ENCODE data around the gene OXGR1. TPM values are rescaled to one million over a fixed set of nuclear protein-coding genes. Genes with fewer than 3 reads are reported as not detected.
A peak's percentile ranks its signal among the peaks of the same experiment; 100 is the strongest.
"Not testable (repeated sequence)": the region's sequence is repeated elsewhere in the genome, so short reads cannot be mapped to it uniquely, and the experiment has no call there.

OXGR1 gene
- total and polyA plus RNA-seq, 9 donors, result 0.24 to 1.1 (median 0.60) TPM

- no peak for DNase-seq
- no CpG with 5 or more reads among the region's 4 CpGs for WGBS (ENCODE audit: insufficient coverage)
- no peaks in the 10 kb centered on the region for H3K36me3 ChIP-seq (ENCODE audit: control insufficient read depth, insufficient read depth, low read length)
- H3K4me1 ChIP-seq (ENCODE audit: control insufficient read depth, insufficient read depth, low read length), result peaks cover 10% of the 10 kb centered on the region
- H3K9me3 ChIP-seq (replicated peaks; ENCODE audit: control insufficient read depth, low read depth, low read length), result no peaks in the 10 kb centered on the region
- no peak overlapping the region for H3K4me3 ChIP-seq (ENCODE audit: low read length)
- H3K27me3 ChIP-seq (ENCODE audit: control insufficient read depth, insufficient read depth, low read length), result peaks cover 16% of the 10 kb centered on the region
- H3K27ac ChIP-seq (ENCODE audit: low read length), result no peak overlapping the region
Observed at GRCh38 chr13:96996107-96996506, 1.8 kb upstream of the OXGR1 start.

- Histone ChIP-seq H3K4me1 (ENCODE audit: control insufficient read depth, insufficient read depth, low read length) (peaks cover 10% of the 10 kb centered on the region), H3K27me3 (ENCODE audit: control insufficient read depth, insufficient read depth, low read length) (peaks cover 16% of the 10 kb centered on the region), H3K36me3 (ENCODE audit: control insufficient read depth, insufficient read depth, low read length) (no peaks in the 10 kb centered on the region), H3K4me3 (ENCODE audit: low read length) (peak overlapping the region; percentile 58), H3K27ac (ENCODE audit: low read length) (no peak overlapping the region), H3K9me3 (replicated peaks; ENCODE audit: control insufficient read depth, low read depth, low read length) (no peaks in the 10 kb centered on the region)
- no peak for DNase-seq
- WGBS (ENCODE audit: insufficient coverage), result 80% methylated on average over 1 of the region's 10 CpGs
Observed at GRCh38 chr13:96994858-96995243, 575 bp upstream of the OXGR1 start.

GRCh38 chr13:96993634-96994016 is 651 bp downstream of the OXGR1 start:
- Histone ChIP-seq H3K4me3 (ENCODE audit: low read length) (peak overlapping the region; percentile 58), H3K9me3 (replicated peaks; ENCODE audit: control insufficient read depth, low read depth, low read length) (no peaks in the 10 kb centered on the region), H3K4me1 (ENCODE audit: control insufficient read depth, insufficient read depth, low read length) (peaks cover 10% of the 10 kb centered on the region), H3K27ac (ENCODE audit: low read length) (no peak overlapping the region), H3K36me3 (ENCODE audit: control insufficient read depth, insufficient read depth, low read length) (no peaks in the 10 kb centered on the region), H3K27me3 (ENCODE audit: control insufficient read depth, insufficient read depth, low read length) (peaks cover 16% of the 10 kb centered on the region)
- DNase-seq, result peak; percentile 82
- no CpG with 5 or more reads among the region's 8 CpGs for WGBS (ENCODE audit: insufficient coverage)

- no peaks in the 10 kb centered on the region for H3K36me3 ChIP-seq (ENCODE audit: control insufficient read depth, insufficient read depth, low read length)
- peaks cover 16% of the 10 kb centered on the region for H3K27me3 ChIP-seq (ENCODE audit: control insufficient read depth, insufficient read depth, low read length)
- WGBS (ENCODE audit: insufficient coverage), result no CpG with 5 or more reads among the region's 2 CpGs
- H3K4me1 ChIP-seq (ENCODE audit: control insufficient read depth, insufficient read depth, low read length), result peaks cover 10% of the 10 kb centered on the region
- no peak for DNase-seq
- no peak overlapping the region for H3K27ac ChIP-seq (ENCODE audit: low read length)
- no peaks in the 10 kb centered on the region for H3K9me3 ChIP-seq (replicated peaks; ENCODE audit: control insufficient read depth, low read depth, low read length)
- H3K4me3 ChIP-seq (ENCODE audit: low read length), result no peak overlapping the region
Observed at GRCh38 chr13:96992633-96993032, 1.6 kb downstream of the OXGR1 start.

GRCh38 chr13:96991072-96991471 is 3.2 kb downstream of the OXGR1 start:
- H3K9me3 ChIP-seq (replicated peaks; ENCODE audit: control insufficient read depth, low read depth, low read length), result no peaks in the 10 kb centered on the region
- H3K27ac ChIP-seq (ENCODE audit: low read length), result no peak overlapping the region
- H3K36me3 ChIP-seq (ENCODE audit: control insufficient read depth, insufficient read depth, low read length), result no peaks in the 10 kb centered on the region
- peaks cover 10% of the 10 kb centered on the region for H3K4me1 ChIP-seq (ENCODE audit: control insufficient read depth, insufficient read depth, low read length)
- H3K27me3 ChIP-seq (ENCODE audit: control insufficient read depth, insufficient read depth, low read length), result peaks cover 16% of the 10 kb centered on the region
- WGBS (ENCODE audit: insufficient coverage), result no CpG with 5 or more reads among the region's 3 CpGs
- DNase-seq, result no peak
- H3K4me3 ChIP-seq (ENCODE audit: low read length), result no peak overlapping the region

GRCh38 chr13:96988441-96988840 is 5.8 kb downstream of the OXGR1 start:
- 100% methylated on average over 1 of the region's 5 CpGs for WGBS (ENCODE audit: insufficient coverage)
- no peaks in the 10 kb centered on the region for H3K9me3 ChIP-seq (replicated peaks; ENCODE audit: control insufficient read depth, low read depth, low read length)
- no peak for DNase-seq

GRCh38 chr13:96984051-96984508 is 10.2 kb downstream of the OXGR1 start:
- Histone ChIP-seq H3K9me3 (replicated peaks; ENCODE audit: control insufficient read depth, low read depth, low read length) (no peaks in the 10 kb centered on the region), H3K4me3 (ENCODE audit: low read length) (no peak overlapping the region), H3K36me3 (ENCODE audit: control insufficient read depth, insufficient read depth, low read length) (no peaks in the 10 kb centered on the region), H3K4me1 (ENCODE audit: control insufficient read depth, insufficient read depth, low read length) (no peaks in the 10 kb centered on the region), H3K27ac (ENCODE audit: low read length) (peak overlapping the region; percentile 0), H3K27me3 (ENCODE audit: control insufficient read depth, insufficient read depth, low read length) (no peaks in the 10 kb centered on the region)
- WGBS (ENCODE audit: insufficient coverage), result 19% methylated on average over 4 of the region's 6 CpGs
- peak; percentile 46 for DNase-seq

More at GRCh38 chr13:96988441-96988840, 5.8 kb downstream of the OXGR1 start:
- H3K4me3 ChIP-seq (ENCODE audit: low read length), result no peak overlapping the region
- H3K27me3 ChIP-seq (ENCODE audit: control insufficient read depth, insufficient read depth, low read length), result peaks cover 2% of the 10 kb centered on the region
- H3K36me3 ChIP-seq (ENCODE audit: control insufficient read depth, insufficient read depth, low read length), result no peaks in the 10 kb centered on the region
- no peaks in the 10 kb centered on the region for H3K4me1 ChIP-seq (ENCODE audit: control insufficient read depth, insufficient read depth, low read length)
- H3K27ac ChIP-seq (ENCODE audit: low read length), result no peak overlapping the region

- H3K4me3 ChIP-seq (ENCODE audit: low read length), result no peak overlapping the region
- H3K9me3 ChIP-seq (replicated peaks; ENCODE audit: control insufficient read depth, low read depth, low read length), result no peaks in the 10 kb centered on the region
- H3K36me3 ChIP-seq (ENCODE audit: control insufficient read depth, insufficient read depth, low read length), result no peaks in the 10 kb centered on the region
- no peaks in the 10 kb centered on the region for H3K27me3 ChIP-seq (ENCODE audit: control insufficient read depth, insufficient read depth, low read length)
- DNase-seq, result peak; percentile 81
- peak overlapping the region; percentile 56 for H3K27ac ChIP-seq (ENCODE audit: low read length)
- no peaks in the 10 kb centered on the region for H3K4me1 ChIP-seq (ENCODE audit: control insufficient read depth, insufficient read depth, low read length)
- WGBS (ENCODE audit: insufficient coverage), result 50% methylated on average over 1 of the region's 2 CpGs
Observed at GRCh38 chr13:96982672-96983071, 11.6 kb downstream of the OXGR1 start.

- not testable (repeated sequence) for H3K4me3 ChIP-seq (ENCODE audit: low read length); H3K27me3 ChIP-seq (ENCODE audit: control insufficient read depth, insufficient read depth, low read length); DNase-seq; H3K36me3 ChIP-seq (ENCODE audit: control insufficient read depth, insufficient read depth, low read length); H3K4me1 ChIP-seq (ENCODE audit: control insufficient read depth, insufficient read depth, low read length); H3K27ac ChIP-seq (ENCODE audit: low read length); H3K9me3 ChIP-seq (replicated peaks; ENCODE audit: control insufficient read depth, low read depth, low read length)
- no CpG with 5 or more reads among the region's 1 CpG for WGBS (ENCODE audit: insufficient coverage)
Observed at GRCh38 chr13:96979861-96980260, 14.4 kb downstream of the OXGR1 start.

- Histone ChIP-seq H3K4me3 (ENCODE audit: low read length) (no peak overlapping the region), H3K9me3 (replicated peaks; ENCODE audit: control insufficient read depth, low read depth, low read length) (peaks cover 36% of the 10 kb centered on the region), H3K4me1 (ENCODE audit: control insufficient read depth, insufficient read depth, low read length) (no peaks in the 10 kb centered on the region), H3K27me3 (ENCODE audit: control insufficient read depth, insufficient read depth, low read length) (no peaks in the 10 kb centered on the region), H3K36me3 (ENCODE audit: control insufficient read depth, insufficient read depth, low read length) (no peaks in the 10 kb centered on the region), H3K27ac (ENCODE audit: low read length) (no peak overlapping the region)
- DNase-seq, result no peak
- 100% methylated on average over 1 of the region's 2 CpGs for WGBS (ENCODE audit: insufficient coverage)
Observed at GRCh38 chr13:96968027-96968426, 26.2 kb downstream of the OXGR1 start.

- Histone ChIP-seq H3K4me3 (ENCODE audit: low read length) (no peak overlapping the region), H3K36me3 (ENCODE audit: control insufficient read depth, insufficient read depth, low read length) (no peaks in the 10 kb centered on the region), H3K4me1 (ENCODE audit: control insufficient read depth, insufficient read depth, low read length) (no peaks in the 10 kb centered on the region), H3K9me3 (replicated peaks; ENCODE audit: control insufficient read depth, low read depth, low read length) (peaks cover 36% of the 10 kb centered on the region), H3K27me3 (ENCODE audit: control insufficient read depth, insufficient read depth, low read length) (no peaks in the 10 kb centered on the region), H3K27ac (ENCODE audit: low read length) (no peak overlapping the region)
- 85% methylated on average over 2 of the region's 12 CpGs for WGBS (ENCODE audit: insufficient coverage)
- DNase-seq, result no peak
Observed at GRCh38 chr13:96967248-96967745, 27.0 kb downstream of the OXGR1 start.
